Endodermal cell (in vitro differentiated cells): ENCODE results near the gene IDH3G. TPM values are rescaled to one million over a fixed set of nuclear protein-coding genes. Genes with fewer than 3 reads are reported as not detected.
A peak's percentile ranks its signal among the peaks of the same experiment; 100 is the strongest.

Experiments
- DNase-seq: peaks from one replicate; pipeline ENCODE4 v3.0.0-alpha.2; 2017
- H3K27ac ChIP-seq: 2 replicates; pipeline ENCODE4 v1.5.1; 2013; ENCODE audit warnings: mild to moderate bottlenecking, low read depth, low read length, moderate library complexity
- H3K27me3 ChIP-seq: 2 replicates; pipeline ENCODE4 v1.6.1; 2013; ENCODE audit warnings: mild to moderate bottlenecking, low read length, moderate library complexity; ENCODE audit not compliant: insufficient read depth, control insufficient read depth, poor library complexity, severe bottlenecking
- H3K36me3 ChIP-seq: 2 replicates; pipeline ENCODE4 v1.7.0; 2013; ENCODE audit warnings: mild to moderate bottlenecking, low read length, moderate library complexity; ENCODE audit not compliant: control insufficient read depth, insufficient read depth
- H3K4me1 ChIP-seq: one replicate; pipeline ENCODE4 v1.7.0; 2013; ENCODE audit warnings: low read length; ENCODE audit not compliant: control insufficient read depth, insufficient read depth
- H3K4me3 ChIP-seq: 2 replicates; pipeline ENCODE4 v1.5.1; 2013; ENCODE audit warnings: mild to moderate bottlenecking, low read length, moderate library complexity
- H3K9ac ChIP-seq: 2 replicates; pipeline ENCODE4 v1.6.1; 2013; ENCODE audit warnings: mild to moderate bottlenecking, low read length, moderate library complexity; ENCODE audit not compliant: poor library complexity, severe bottlenecking; ENCODE audit errors: extremely low read depth
- H3K9me3 ChIP-seq: 2 replicates; pipeline ENCODE4 v1.6.1; 2013; ENCODE audit warnings: mild to moderate bottlenecking, low read length, moderate library complexity; ENCODE audit not compliant: control insufficient read depth
- H3K27ac Mint-ChIP-seq: 2 replicates; pipeline ENCODE4 v1.8.0; 2020; ENCODE audit warnings: mixed read lengths
- H3K27me3 Mint-ChIP-seq: 2 replicates; pipeline ENCODE4 v1.8.0; 2021; ENCODE audit warnings: mild to moderate bottlenecking, mixed read lengths; ENCODE audit not compliant: insufficient read depth
- H3K36me3 Mint-ChIP-seq: 2 replicates; pipeline ENCODE4 v1.8.0; 2020; ENCODE audit warnings: low read depth, mixed read lengths
- H3K4me1 Mint-ChIP-seq: 2 replicates; pipeline ENCODE4 v1.8.0; 2020; ENCODE audit warnings: mixed read lengths
- H3K4me3 Mint-ChIP-seq: 2 replicates; pipeline ENCODE4 v1.8.0; 2020; ENCODE audit warnings: mild to moderate bottlenecking, moderate library complexity, mixed read lengths
- H3K9me3 Mint-ChIP-seq: 2 replicates; pipeline ENCODE4 v1.8.0; 2020; ENCODE audit warnings: mild to moderate bottlenecking, mixed read lengths
- WGBS, 2 experiments: methylation state at CpG; one replicate each; pipeline versions ENCODE4 v1.1.5 to v1.1.7; 2013; ENCODE audit warnings: missing lambda C conversion rate in 2 of 2, mixed read lengths in 1 of 2; ENCODE audit not compliant: insufficient coverage in 1 of 2, insufficient read length in 1 of 2; 5-methylcytosine and 5-hydroxymethylcytosine counted together
- total RNA-seq, 2 donors: library from RNA; stranded (reverse); fragmentation: NEBNext Ultra II Directional in 1 of 2; extraction: Animal tissue kit (Norgen Biotek cat#: 25700) in 1 of 2; gene quantifications; 2 replicates in 1 of 2; 3 replicates in 1 of 2; pipeline ENCODE4 v1.2.1, GENCODE V29; 2021
- TF ChIP-seq, protein P1 (sequence below): fragments of 200-600 bp; sonication (generic); conservative IDR thresholded peaks from 2 replicates; pipeline ENCODE4 v1.5.0; 2021; ENCODE audit warnings: antibody characterized with exemption, mild to moderate bottlenecking

Gene IDH3G
- total RNA-seq, 2 donors from 2014 or later: 39.5 to 45.0 TPM

DNA sequence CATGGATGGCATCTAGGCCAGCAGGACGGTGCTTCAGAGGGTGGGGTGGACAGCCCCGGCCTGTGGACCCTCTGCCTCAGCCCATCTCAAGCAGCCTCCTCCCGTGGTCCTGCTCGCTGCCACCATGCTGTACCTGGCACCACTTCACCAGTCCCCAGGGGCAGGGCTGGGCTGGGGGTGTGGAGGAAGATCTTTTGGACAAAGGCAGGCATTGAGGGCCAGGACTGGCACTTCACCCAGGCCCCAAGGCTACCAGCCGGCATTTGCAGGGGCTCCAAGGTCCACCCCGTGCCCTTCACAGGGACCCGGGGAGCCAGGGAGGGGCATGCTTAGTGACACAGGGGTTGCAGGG lies 29.4 kb downstream of the IDH3G start:
- no peaks in the 10 kb centered on the region for H3K9me3 ChIP-seq
- H3K4me3 Mint-ChIP-seq: no peak overlapping the region
- H3K9me3 Mint-ChIP-seq: peaks cover 54% of the 10 kb centered on the region
- no peaks in the 10 kb centered on the region for H3K36me3 ChIP-seq
- no peak overlapping the region for H3K9ac ChIP-seq
- TF ChIP-seq, protein P1, sequence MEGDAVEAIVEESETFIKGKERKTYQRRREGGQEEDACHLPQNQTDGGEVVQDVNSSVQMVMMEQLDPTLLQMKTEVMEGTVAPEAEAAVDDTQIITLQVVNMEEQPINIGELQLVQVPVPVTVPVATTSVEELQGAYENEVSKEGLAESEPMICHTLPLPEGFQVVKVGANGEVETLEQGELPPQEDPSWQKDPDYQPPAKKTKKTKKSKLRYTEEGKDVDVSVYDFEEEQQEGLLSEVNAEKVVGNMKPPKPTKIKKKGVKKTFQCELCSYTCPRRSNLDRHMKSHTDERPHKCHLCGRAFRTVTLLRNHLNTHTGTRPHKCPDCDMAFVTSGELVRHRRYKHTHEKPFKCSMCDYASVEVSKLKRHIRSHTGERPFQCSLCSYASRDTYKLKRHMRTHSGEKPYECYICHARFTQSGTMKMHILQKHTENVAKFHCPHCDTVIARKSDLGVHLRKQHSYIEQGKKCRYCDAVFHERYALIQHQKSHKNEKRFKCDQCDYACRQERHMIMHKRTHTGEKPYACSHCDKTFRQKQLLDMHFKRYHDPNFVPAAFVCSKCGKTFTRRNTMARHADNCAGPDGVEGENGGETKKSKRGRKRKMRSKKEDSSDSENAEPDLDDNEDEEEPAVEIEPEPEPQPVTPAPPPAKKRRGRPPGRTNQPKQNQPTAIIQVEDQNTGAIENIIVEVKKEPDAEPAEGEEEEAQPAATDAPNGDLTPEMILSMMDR: no peak
- no peaks in the 10 kb centered on the region for H3K4me1 Mint-ChIP-seq
- WGBS, 2 experiments: 94% methylated on average over 7 of the region's 7 CpGs; no CpG with 5 or more reads in 1 of the 2 experiments
- H3K36me3 Mint-ChIP-seq: no peaks in the 10 kb centered on the region
- H3K27ac Mint-ChIP-seq: no peak overlapping the region
- peaks cover 5% of the 10 kb centered on the region for H3K27me3 Mint-ChIP-seq
- H3K27ac ChIP-seq: no peak overlapping the region
- H3K4me3 ChIP-seq: no peak overlapping the region
- no peaks in the 10 kb centered on the region for H3K27me3 ChIP-seq
- H3K4me1 ChIP-seq: no peaks in the 10 kb centered on the region
- peak; percentile 32 for DNase-seq

DNA sequence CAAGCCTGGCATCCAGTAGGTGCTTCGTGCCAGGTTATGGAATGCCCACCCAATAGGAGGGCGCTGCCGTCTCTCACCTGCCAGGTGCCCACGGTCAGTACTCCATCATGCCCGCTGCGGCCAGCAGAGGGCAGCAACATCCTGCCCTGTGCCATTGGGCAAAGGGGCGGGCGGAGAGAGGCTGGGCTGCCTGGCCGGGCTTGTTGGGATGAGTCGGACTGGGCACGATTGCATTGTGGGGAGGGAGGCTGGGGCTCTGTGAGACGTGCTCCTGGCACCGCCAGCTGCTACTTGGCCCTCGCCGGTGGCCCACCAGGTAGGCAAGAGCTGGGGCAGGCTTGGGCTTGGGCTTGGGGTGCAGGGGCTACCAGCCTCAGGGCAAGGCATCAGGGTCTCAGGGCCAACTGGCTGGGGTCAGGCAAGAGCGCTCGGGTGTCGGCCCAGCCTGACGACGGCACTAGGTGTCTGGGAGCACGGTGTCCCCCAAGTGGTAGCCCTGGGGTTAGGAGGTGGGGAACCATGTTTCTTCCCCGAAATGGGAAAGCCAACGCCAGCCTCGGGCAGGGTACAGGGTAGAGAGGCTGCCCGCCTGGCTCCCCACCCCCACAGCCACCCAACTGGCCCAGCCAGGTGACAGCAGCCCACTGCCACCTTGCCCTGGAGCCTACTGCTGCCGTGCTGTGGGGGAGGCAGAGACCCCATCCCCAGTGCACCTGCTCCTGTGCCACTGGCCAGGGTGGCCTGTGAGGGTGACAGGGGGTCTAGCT lies 30.0 kb downstream of the IDH3G start, which contains the start of gene PLXNB3:
Gene PLXNB3 (plus strand): TSS at position 261 of the 767 bp plus-strand sequence. CDS start 1,287 bp downstream, outside the sequence.
- no peaks in the 10 kb centered on the region for H3K9me3 ChIP-seq
- Mint-ChIP-seq H3K9me3 (peaks cover 54% of the 10 kb centered on the region), H3K27ac (no peak within 1 kb of the TSS), H3K4me3 (no peak within 1 kb of the TSS), H3K4me1 (no peaks in the 10 kb centered on the region), H3K27me3 (peaks cover 5% of the 10 kb centered on the region), H3K36me3 (no peaks in the 10 kb centered on the region)
- H3K27ac ChIP-seq: no peak within 1 kb of the TSS
- peak; percentile 93 for DNase-seq
- no peak within 1 kb of the TSS for H3K9ac ChIP-seq
- TF ChIP-seq, protein P1: peak; percentile 82
- 0 to 49% methylated on average over 1 to 26 of the region's 26 CpGs for WGBS, 2 experiments
- no peaks in the 10 kb centered on the region for H3K4me1 ChIP-seq
- no peaks in the 10 kb centered on the region for H3K27me3 ChIP-seq
- no peak within 1 kb of the TSS for H3K4me3 ChIP-seq
- no peaks in the 10 kb centered on the region for H3K36me3 ChIP-seq

DNA sequence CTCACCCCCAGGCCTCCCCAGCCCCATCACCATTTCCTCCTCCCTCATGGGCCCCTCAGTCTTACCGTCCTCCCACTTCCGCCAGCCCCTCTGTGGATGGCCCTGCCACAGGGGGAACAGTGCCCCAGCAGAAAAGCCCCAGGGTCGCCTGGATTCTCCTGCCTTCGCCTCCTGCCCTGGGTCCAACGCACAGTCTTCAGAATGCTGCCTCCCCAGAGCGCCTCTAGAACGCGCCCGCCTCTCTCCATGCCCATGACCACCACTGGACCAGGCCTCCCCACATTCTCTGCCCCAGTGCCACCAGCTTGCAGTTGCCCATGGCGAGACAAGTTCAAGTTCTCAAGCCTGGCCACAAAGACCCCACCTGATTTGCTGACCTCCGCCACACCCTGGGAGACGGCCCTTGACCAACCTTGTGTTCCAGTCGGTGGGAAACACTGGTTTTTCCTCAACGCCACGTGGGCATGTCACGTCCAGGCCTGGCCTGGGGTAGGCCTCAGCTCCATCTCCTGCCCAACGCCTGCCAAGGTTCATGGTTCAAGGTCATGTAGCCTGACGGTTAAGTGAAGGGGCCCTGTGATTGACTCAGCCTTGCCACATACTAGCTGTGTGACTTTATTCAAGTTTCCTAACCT lies 30.8 kb downstream of the IDH3G start:
- Mint-ChIP-seq H3K9me3 (peaks cover 53% of the 10 kb centered on the region), H3K4me1 (no peaks in the 10 kb centered on the region), H3K4me3 (no peak overlapping the region), H3K27ac (no peak overlapping the region), H3K27me3 (peaks cover 5% of the 10 kb centered on the region), H3K36me3 (no peaks in the 10 kb centered on the region)
- TF ChIP-seq, protein P1: no peak
- H3K4me3 ChIP-seq: no peak overlapping the region
- no peaks in the 10 kb centered on the region for H3K9me3 ChIP-seq
- DNase-seq: no peak
- H3K27me3 ChIP-seq: no peaks in the 10 kb centered on the region
- no peaks in the 10 kb centered on the region for H3K4me1 ChIP-seq
- no peak overlapping the region for H3K9ac ChIP-seq
- H3K27ac ChIP-seq: no peak overlapping the region
- 89 to 90% methylated on average over 5 to 18 of the region's 18 CpGs for WGBS, 2 experiments
- H3K36me3 ChIP-seq: no peaks in the 10 kb centered on the region
